ENCODE results near the gene CKLF.

GRCh38 chr16:66534376-66534799 lies 18.0 kb upstream of the CKLF start:
- TF ChIP-seq, protein P1, sequence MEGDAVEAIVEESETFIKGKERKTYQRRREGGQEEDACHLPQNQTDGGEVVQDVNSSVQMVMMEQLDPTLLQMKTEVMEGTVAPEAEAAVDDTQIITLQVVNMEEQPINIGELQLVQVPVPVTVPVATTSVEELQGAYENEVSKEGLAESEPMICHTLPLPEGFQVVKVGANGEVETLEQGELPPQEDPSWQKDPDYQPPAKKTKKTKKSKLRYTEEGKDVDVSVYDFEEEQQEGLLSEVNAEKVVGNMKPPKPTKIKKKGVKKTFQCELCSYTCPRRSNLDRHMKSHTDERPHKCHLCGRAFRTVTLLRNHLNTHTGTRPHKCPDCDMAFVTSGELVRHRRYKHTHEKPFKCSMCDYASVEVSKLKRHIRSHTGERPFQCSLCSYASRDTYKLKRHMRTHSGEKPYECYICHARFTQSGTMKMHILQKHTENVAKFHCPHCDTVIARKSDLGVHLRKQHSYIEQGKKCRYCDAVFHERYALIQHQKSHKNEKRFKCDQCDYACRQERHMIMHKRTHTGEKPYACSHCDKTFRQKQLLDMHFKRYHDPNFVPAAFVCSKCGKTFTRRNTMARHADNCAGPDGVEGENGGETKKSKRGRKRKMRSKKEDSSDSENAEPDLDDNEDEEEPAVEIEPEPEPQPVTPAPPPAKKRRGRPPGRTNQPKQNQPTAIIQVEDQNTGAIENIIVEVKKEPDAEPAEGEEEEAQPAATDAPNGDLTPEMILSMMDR (IDR thresholded peaks at IDR 0.05): no peak
- no peak for TF ChIP-seq POLR2A (IDR thresholded peaks at IDR 0.05)
